ENCODE measurements around the gene MALT1.

GRCh38 chr18:58699551-58699950, 28.3 kb downstream of the MALT1 start:
- TF ChIP-seq CTCF (IDR thresholded peaks at IDR 0.05; ENCODE audit: poor library complexity) (no peak), EZH2 (IDR thresholded peaks at IDR 0.05; ENCODE audit: borderline replicate concordance) (no peak), EZH2phosphoT487 (IDR thresholded peaks at IDR 0.05; ENCODE audit: low read depth, severe bottlenecking, unreplicated experiment) (no peak)

Measured in hepatocyte (in vitro differentiated cells).